ENCODE measurements around the gene DNAAF3.

DNA sequence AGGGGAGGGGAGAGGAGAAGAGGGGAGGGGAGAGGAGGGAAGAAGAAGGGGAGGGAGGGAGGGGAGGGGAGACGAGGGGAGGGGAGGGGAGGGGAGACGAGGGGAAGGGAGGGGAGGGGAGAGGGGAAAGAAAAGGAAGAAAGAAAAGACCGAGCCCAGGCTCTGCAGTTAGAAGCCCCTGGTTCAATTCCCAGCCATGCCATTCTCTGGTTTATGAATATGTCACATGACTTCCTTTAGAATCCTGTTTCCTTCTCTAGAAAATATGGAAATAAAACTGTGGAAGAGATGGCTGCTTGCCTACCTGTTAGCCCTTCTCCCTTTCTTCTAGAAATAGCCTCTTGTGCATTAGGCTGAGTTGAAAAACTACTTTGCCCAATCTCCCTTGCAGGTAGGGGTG, 31.7 kb downstream of the DNAAF3 start:
- TF ChIP-seq POLR2A (IDR thresholded peaks at IDR 0.05; ENCODE audit: borderline replicate concordance, extremely low read depth, insufficient read depth, insufficient read length), result no peak
- TF ChIP-seq SRF (IDR thresholded peaks at IDR 0.05; ENCODE audit: low read depth), result no peak
- no peak for TF ChIP-seq EZH2 (IDR thresholded peaks at IDR 0.05)
- TF ChIP-seq, protein P1, sequence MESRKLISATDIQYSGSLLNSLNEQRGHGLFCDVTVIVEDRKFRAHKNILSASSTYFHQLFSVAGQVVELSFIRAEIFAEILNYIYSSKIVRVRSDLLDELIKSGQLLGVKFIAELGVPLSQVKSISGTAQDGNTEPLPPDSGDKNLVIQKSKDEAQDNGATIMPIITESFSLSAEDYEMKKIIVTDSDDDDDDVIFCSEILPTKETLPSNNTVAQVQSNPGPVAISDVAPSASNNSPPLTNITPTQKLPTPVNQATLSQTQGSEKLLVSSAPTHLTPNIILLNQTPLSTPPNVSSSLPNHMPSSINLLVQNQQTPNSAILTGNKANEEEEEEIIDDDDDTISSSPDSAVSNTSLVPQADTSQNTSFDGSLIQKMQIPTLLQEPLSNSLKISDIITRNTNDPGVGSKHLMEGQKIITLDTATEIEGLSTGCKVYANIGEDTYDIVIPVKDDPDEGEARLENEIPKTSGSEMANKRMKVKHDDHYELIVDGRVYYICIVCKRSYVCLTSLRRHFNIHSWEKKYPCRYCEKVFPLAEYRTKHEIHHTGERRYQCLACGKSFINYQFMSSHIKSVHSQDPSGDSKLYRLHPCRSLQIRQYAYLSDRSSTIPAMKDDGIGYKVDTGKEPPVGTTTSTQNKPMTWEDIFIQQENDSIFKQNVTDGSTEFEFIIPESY (IDR thresholded peaks at IDR 0.05; ENCODE audit: extremely low read depth, insufficient replicate concordance, low read length), result no peak
- TF ChIP-seq EZH2phosphoT487 (IDR thresholded peaks at IDR 0.05; ENCODE audit: borderline replicate concordance), result no peak
- no peak for TF ChIP-seq SIN3A (IDR thresholded peaks at IDR 0.05; ENCODE audit: low read depth)

All from HCT116 (cell line).